Stomach smooth muscle (tissue), 2 donors: ENCODE results near the gene FANCC.
A peak's percentile ranks its signal among the peaks of the same experiment; 100 is the strongest.

Experiments used
- H3K27ac ChIP-seq: one replicate; pipeline ENCODE4 v1.7.0; 2013; ENCODE audit warnings: mild to moderate bottlenecking, low read length, inconsistent platforms
- H3K27me3 ChIP-seq, 2 donors: one replicate each; pipeline ENCODE4 v1.7.0; 2013; ENCODE audit warnings: low read length in 2 of 2; ENCODE audit not compliant: insufficient read depth in 2 of 2, control insufficient read depth in 1 of 2
- H3K36me3 ChIP-seq, 2 donors: one replicate each; pipeline ENCODE4 v1.7.0; 2013; ENCODE audit warnings: low read length in 2 of 2; ENCODE audit not compliant: control insufficient read depth in 2 of 2, insufficient read depth in 2 of 2
- H3K4me1 ChIP-seq: one replicate; pipeline ENCODE4 v1.7.0; 2013; ENCODE audit warnings: low read length; ENCODE audit not compliant: control insufficient read depth, insufficient read depth
- H3K4me3 ChIP-seq, 2 donors: one replicate each; pipeline ENCODE4 v1.7.0; 2013; ENCODE audit warnings: low read length in 2 of 2
- H3K9ac ChIP-seq, 2 donors: one replicate each; pipeline ENCODE4 v1.7.0; 2013; ENCODE audit warnings: low read length in 2 of 2, mild to moderate bottlenecking in 1 of 2
- H3K9me3 ChIP-seq, 2 donors: one replicate each; pipeline ENCODE4 v1.7.0; 2013; ENCODE audit warnings: low read length in 2 of 2; ENCODE audit not compliant: control insufficient read depth in 2 of 2
- donor health status: healthy.
- donor health status: Pancreatic carcinoma.

The FANCC gene

DNA sequence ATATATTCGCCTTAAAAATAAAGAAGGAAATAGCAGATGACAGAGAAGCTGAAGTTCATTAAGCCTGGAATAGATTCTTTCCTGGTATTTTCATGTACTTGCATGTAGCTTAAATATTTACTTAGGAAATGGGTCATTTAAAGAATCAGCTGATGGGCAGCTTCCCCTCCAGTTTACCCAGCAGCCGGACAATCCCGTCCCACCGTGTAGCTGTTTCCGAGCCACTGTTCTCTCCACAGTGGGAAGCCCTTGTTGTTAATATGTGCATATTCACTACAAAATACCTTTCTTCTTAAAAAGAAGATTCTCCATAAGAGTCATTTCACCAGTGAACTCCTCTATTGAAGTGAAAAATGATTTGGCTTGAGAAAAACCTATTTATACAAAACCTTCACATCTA, 187.0 kb downstream of the FANCC start:
- Histone ChIP-seq H3K4me3 (no peak overlapping the region), H3K9me3 (no peaks in the 10 kb centered on the region), H3K4me1 (peaks cover 19% of the 10 kb centered on the region), H3K36me3 (peaks cover 0 to 2% of the 10 kb centered on the region in 2 donors), H3K27me3 (no peaks in the 10 kb centered on the region), H3K9ac (no peak overlapping the region), H3K27ac (no peak overlapping the region)

DNA sequence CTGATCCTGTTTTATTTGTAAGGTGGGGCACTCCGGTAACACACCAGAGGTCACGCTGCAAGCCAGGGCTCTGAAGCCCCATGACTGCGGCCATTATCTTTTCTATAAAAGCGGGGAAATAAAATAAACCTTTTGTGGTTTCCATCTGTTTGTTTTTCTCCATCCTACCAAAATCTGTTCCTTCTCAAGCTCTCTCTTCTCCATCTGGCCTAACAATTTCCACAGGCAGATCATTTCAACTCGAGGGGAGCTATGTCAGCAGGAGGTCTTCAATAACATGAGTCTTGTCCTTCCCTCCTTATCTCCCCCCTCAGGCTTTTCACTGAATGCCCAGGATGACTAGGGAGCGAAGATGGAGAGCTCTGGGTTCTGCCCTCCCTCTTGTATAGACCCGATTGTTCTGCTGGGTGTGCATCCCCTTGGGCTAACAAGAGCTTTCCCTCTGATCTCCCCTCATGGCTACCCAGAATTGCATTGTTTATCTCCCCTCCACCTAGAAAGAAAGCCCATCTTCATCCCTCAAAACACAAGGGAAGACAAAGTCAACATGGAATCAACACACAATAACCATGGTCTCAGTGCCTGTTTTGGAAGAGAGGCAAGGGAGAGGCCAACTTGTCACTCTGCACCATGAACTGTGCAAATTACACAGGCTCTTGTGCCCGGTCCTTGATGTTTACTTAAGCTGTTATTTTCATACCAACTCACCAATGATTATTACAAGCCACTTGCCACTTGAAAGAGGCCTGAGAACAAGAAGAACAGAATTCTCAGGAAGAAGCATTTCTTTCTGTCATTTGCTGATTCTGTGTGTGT, 187.8 kb downstream of the FANCC start:
- no peaks in the 10 kb centered on the region for H3K27me3 ChIP-seq
- H3K36me3 ChIP-seq: peaks cover 0 to 2% of the 10 kb centered on the region in 2 donors
- H3K27ac ChIP-seq: no peak overlapping the region
- no peak overlapping the region for H3K4me3 ChIP-seq
- no peak overlapping the region for H3K9ac ChIP-seq
- peaks cover 19% of the 10 kb centered on the region for H3K4me1 ChIP-seq
- H3K9me3 ChIP-seq: no peaks in the 10 kb centered on the region

DNA sequence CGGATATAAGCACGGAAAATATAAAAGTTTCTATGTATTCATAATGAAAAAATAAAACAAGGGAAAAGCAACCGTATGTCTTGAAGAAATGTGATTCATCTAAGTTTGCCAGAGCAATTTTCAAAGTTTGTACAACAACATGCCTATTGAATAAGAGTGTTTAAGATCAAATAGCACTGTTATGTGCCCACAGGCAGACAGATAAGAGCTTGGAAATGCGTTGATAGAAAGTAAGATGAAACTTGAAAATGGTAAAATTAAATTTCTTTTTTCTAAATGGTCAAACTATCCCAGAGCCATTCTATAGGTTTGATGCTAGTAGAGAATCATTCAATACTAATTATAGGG, 189.4 kb downstream of the FANCC start:
- no peaks in the 10 kb centered on the region for H3K36me3 ChIP-seq
- no peak overlapping the region for H3K9ac ChIP-seq
- peaks cover 19% of the 10 kb centered on the region for H3K4me1 ChIP-seq
- H3K27ac ChIP-seq: no peak overlapping the region
- no peaks in the 10 kb centered on the region for H3K27me3 ChIP-seq
- H3K9me3 ChIP-seq: no peaks in the 10 kb centered on the region
- H3K4me3 ChIP-seq: no peak overlapping the region

DNA sequence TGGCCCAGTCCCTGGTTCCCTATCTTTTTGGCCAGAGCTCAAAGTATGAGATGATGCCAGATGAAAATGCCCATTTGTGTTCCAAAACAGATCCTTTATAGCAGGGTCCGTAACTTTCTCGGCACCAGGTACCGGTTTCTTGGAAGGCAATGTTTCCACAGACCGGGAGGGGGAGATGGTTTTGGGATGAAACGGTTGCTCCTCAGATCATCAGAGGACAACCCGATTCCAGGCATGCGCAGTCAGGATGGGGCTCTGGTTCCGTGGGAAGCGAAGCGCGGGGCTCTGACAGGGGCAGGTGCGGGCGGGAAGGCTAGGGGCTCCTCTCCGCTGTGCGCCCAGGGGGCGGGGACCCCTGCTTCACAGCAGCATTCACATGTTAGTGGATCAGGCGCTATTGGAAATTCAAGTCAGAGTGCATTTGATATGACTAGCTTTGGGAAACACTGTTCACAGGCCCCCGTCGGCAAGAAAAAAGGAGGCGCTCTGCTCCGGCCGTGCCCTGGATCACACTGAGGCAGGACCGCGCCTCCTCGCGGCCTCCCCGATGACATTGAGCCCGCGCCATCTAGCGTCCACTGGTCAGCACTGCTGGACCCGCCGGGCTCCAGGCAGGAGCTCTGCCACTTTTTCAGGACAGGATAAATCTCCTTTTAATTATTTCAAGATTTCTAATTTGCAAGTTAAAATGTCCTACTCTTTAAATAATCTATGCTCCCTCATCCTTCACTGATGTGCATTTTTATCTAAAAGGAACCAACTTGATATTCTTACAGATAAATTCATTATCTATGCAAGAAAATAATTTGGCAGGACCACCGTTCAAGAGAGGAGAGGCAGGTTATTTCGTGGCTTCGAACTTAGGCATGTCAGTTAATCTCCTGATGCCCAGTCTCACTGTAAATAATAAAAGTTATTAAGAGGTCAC, 190.0 kb downstream of the FANCC start:
- Histone ChIP-seq H3K9me3 (no peaks in the 10 kb centered on the region), H3K4me1 (peaks cover 19% of the 10 kb centered on the region), H3K4me3 (peak overlapping the region; percentile 78 to 81)

DNA sequence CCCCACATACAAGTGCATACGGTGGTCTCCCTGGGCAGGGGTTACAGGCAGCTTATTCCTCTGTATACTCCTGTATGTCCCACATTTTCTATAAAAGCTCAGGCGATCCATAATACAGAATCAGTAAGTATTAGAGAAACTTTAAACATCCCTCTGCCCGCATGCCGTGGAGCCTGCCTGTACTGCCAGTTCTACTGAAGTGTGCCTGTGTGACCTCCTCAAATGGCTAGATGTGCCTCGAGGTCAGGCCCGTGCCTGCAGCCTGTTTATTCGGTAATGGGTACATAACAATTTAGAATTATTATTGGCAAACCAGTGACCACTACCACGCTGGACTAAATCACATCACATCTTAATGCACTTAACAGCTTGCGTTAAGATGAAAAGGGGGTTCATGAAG, 190.8 kb downstream of the FANCC start:
- Histone ChIP-seq H3K4me3 (peak overlapping the region; percentile 78 to 81), H3K9ac (no peak overlapping the region), H3K27ac (no peak overlapping the region)

More for the DNA sequence above, 190.0 kb downstream of the FANCC start:
- Histone ChIP-seq H3K27ac (no peak overlapping the region), H3K9ac (peak overlapping the region; percentile 62 to 63), H3K36me3 (no peaks in the 10 kb centered on the region), H3K27me3 (no peaks in the 10 kb centered on the region)

DNA sequence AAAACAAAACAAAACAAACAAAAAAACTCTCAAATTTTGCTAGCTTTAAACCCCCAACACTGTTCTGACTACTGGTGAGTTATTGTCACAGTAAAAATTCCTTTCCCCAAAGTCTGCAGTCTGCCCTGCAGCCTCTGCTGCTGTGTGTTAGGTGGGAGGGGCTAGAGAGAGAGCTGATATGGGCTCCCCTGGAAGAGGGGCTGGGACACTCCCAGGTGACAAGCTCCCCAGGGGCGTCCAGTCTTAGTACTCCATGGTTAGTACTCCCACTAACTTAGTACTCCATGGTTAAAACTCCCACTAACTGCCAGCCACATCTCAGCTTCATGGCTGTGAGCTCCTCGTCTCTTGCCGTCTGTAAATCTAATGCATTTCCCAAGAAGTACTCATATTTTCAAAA, 191.9 kb downstream of the FANCC start:
- no peaks in the 10 kb centered on the region for H3K27me3 ChIP-seq
- H3K9ac ChIP-seq: no peak overlapping the region
- peaks cover 22% of the 10 kb centered on the region for H3K4me1 ChIP-seq
- H3K9me3 ChIP-seq: no peaks in the 10 kb centered on the region
- no peak overlapping the region for H3K4me3 ChIP-seq
- no peak overlapping the region for H3K27ac ChIP-seq
- no peaks in the 10 kb centered on the region for H3K36me3 ChIP-seq

More for the DNA sequence above, 190.8 kb downstream of the FANCC start:
- H3K36me3 ChIP-seq: no peaks in the 10 kb centered on the region
- no peaks in the 10 kb centered on the region for H3K9me3 ChIP-seq
- H3K27me3 ChIP-seq: no peaks in the 10 kb centered on the region
- H3K4me1 ChIP-seq: peaks cover 19% of the 10 kb centered on the region

DNA sequence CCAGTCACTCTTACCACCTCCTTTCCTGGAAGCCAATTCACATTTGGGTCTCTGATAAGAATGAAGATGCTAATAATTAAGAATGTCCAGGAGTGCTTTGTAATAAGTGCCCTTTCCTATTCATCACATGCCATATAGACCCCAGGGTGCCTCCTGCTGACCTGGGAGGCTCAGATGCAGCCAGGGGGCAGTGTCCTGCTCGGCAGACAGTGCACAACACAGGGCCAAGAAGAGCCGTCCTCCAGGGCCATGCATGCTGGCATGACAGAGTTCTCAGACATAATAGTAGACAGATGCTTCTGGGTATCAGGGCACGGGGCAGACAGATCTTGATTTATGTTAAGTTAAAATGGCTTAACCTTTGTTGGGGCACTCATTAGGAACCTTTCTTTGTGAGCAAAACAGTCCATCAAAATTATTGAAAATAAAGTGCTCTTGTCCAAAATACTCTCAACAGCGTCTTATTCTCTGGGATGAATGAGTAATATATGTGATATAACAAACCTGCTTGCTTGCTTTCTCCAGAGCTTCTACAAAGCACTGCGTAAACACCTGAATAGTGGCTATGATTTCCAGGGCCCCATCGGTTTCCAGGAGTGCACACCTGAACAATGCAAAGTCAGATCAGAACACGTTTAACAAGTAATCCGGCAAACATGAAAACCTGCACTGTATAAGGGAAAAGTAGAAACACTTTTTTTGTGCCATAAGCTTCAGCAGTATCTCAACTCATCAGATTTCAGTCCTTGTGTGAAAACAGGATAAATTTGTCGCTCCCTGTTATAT, 192.7 kb downstream of the FANCC start:
- H3K27ac ChIP-seq: no peak overlapping the region
- no peaks in the 10 kb centered on the region for H3K36me3 ChIP-seq
- H3K9me3 ChIP-seq: no peaks in the 10 kb centered on the region
- no peaks in the 10 kb centered on the region for H3K27me3 ChIP-seq
- peaks cover 23% of the 10 kb centered on the region for H3K4me1 ChIP-seq
- H3K9ac ChIP-seq: no peak overlapping the region
- no peak overlapping the region for H3K4me3 ChIP-seq

DNA sequence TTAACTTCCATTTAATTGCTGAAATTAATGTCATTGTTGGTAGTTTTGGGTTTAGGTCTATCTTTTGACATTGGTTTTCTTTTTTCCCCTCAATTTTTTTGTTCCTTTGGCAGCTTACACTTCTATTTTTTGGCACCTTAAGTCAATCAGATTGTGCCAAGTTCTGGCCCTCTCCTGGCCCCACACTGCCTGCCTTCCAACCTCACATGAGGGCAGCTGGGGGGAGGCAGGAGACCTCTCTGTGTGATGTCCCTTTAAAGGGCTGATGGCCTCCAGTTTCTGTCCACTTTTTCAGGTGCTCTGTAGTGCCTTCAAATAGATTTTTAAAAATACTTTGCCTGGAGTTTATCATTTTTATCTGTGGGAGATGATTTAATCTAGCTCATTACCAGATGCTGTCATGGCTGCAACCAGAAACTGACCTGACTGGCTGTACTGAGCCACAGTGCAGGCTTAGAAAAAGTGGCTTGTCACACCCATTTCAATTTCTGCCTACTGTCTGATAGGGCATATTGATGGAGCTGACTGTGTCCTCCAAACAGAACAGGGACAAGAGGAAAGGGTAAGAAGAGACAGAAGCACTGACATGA, 196.6 kb downstream of the FANCC start:
- Histone ChIP-seq H3K36me3 (no peaks in the 10 kb centered on the region), H3K4me1 (peaks cover 24% of the 10 kb centered on the region), H3K9ac (no peak overlapping the region), H3K4me3 (no peak overlapping the region), H3K27me3 (no peaks in the 10 kb centered on the region), H3K27ac (peak overlapping the region; percentile 3), H3K9me3 (no peaks in the 10 kb centered on the region)

DNA sequence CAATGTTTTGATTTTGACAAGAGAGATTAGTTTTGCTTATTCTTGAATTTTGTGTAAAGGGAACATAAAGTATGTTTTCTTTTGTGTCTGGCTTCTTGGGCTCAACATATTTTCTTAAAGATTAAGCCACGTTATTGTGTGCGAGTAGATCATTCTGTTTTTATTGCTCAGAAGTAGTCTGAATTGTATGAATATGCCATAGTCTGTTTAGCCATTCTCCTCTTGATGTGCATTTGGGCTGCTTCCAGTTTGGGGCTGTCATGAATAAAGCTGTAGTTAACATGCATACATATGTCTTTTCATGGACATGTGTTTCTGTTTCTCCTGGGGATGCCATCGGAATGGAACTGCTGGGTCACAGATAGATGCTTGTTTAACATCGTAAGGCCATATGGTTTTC, 198.9 kb downstream of the FANCC start:
- Histone ChIP-seq H3K27me3 (no peaks in the 10 kb centered on the region), H3K4me3 (no peak overlapping the region)

DNA sequence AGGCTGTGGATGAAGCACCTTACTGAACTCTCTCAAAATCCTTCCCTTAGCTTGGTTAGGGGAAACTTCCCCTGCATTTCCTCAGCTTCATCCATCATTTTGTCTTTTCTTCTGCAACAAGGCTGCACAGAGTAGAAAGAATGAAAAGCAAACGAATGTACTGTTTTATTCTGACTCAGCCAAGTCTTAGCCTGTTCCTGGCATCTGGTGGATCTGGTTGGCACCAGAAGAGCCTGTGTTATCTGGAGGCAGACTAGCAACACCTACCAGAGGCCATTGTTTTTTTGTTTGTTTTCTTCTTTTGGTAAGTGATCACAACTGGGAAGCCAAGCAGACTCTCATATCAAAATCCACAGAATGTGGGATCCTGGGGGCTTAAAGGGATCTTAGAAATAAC, 200.7 kb downstream of the FANCC start:
- H3K9ac ChIP-seq: no peak overlapping the region
- no peaks in the 10 kb centered on the region for H3K27me3 ChIP-seq
- no peak overlapping the region for H3K4me3 ChIP-seq
- H3K4me1 ChIP-seq: peaks cover 26% of the 10 kb centered on the region
- peak overlapping the region; percentile 31 for H3K27ac ChIP-seq
- peaks cover 6 to 16% of the 10 kb centered on the region in 2 donors for H3K36me3 ChIP-seq
- H3K9me3 ChIP-seq: no peaks in the 10 kb centered on the region

More for the DNA sequence above, 198.9 kb downstream of the FANCC start:
- H3K9me3 ChIP-seq: no peaks in the 10 kb centered on the region
- H3K36me3 ChIP-seq: peaks cover 0 to 2% of the 10 kb centered on the region in 2 donors
- H3K27ac ChIP-seq: no peak overlapping the region
- peaks cover 26% of the 10 kb centered on the region for H3K4me1 ChIP-seq
- H3K9ac ChIP-seq: no peak overlapping the region
